Stimulated activated naive CD4-positive, alpha-beta T cell treated with Interleukin-2 at 50 U/mL for 16 hours (primary cell): ENCODE measurements around the gene DMAC2.
"Not testable (repeated sequence)": the region's sequence is repeated elsewhere in the genome, so short reads cannot be mapped to it uniquely, and the experiment has no call there.

Source experiments
- DNase-seq: peaks from one replicate; lab custom pipeline; 2025; lab: John Stamatoyannopoulos, UW

DMAC2 gene

DNA sequence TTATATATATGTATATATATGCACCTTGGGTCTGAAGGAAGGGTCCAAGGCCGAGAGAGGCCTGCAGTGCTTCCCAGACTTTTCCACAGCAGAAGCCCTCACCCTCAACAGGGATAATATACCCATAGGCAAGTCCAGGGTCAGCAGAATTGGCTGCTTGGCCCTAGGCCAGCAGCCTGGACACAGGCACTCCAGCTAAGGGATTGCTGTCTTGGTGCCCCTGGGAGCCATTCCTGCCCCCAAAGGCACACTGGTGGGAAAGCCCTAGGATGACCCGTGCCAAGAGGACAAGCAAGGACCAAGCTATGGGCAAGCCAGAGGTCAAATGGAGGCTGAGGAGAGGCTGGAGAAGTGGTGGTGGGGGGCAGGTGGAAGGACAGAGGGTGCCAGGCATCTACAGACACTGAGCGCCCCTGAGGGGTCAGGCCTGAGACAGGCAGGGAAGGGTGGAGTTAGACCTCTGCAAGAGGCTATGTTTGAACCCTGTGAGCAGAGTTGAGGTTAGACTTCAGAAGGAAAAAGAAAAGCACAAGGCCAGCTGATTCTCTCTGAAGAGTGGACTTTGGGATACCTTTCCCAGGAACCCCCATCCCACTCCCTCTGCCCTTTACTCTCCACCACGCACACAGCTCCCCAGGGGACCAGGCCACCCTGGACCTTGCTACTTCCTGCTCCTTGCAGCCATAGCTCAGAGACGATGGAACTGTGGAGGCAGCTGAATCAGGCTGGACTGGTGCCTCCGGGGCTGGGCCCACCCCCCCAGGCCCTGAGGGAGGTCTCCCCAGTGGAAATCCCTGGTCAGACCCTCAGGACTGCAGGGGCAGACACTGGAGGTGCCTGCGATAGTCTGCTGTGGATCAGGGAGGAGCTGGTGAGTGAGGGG lies 3.0 kb upstream of the DMAC2 start, which contains the start of gene ERICH4:
TSS of gene ERICH4 (plus strand) at position 684 of the 883 bp plus-strand sequence. CDS start at position 698, 14 bp downstream.
- no peak for DNase-seq

- no peak for DNase-seq
Observed at GRCh38 chr19:41441321-41441945, 1.7 kb upstream of the DMAC2 start.

- DNase-seq, result no peak
Observed at GRCh38 chr19:41437944-41438574, 1.7 kb downstream of the DMAC2 start.

DNA sequence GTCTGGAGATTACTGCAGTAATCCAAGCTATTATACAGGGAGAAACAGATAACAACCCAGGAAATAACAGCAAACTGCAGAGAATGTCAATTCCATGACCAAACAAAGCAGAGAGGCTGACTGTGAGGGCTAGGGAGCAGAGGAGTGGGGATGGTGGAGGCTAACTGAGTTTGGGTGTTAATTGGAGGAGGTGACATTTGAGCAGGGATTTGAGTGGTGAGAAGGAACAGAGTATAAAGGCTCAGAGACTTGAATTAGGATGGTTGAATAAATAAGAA lies 3.1 kb downstream of the DMAC2 start:
- DNase-seq, result no peak

GRCh38 chr19:41435936-41436673 lies 3.6 kb downstream of the DMAC2 start:
- DNase-seq, result no peak

DNA sequence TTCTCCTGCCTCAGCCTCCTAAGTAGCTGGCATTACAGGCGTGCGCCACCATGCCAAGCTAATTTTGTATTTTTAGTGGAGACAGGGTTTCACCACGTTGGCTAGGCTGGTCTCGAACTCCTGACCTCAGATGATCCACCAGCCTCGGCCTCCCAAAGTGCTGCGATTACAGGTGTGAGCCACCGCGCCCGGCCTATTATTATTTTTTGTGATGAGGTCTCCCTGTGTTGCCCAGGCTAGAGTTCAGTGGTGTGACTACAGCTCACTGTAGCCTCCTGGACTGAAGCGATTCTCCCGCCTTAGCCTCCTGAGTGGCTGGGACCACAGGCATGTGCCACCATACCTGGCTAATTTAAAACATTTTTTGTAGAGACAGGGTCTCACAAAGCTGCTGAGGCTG lies 4.3 kb downstream of the DMAC2 start:
- DNase-seq, result not testable (repeated sequence)

DNA sequence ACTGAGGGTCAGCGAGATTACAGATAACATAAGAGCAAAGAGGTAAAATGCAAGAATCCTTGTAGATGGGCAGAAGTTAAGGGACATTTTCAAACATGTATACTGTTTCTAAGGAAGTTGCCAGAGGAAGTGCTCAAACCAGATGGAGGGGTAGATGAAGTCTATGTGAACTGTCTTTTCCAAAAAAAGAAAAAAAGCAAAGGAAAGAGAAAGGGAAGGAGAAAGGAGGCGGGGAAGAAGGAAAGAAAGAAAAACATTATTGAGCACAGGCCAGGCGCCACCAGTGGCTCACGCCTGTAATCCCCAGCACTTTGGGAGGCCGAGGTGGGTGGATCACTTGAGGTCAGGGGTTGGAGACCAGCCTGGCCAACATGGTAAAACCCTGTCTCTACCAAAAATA lies 5.3 kb downstream of the DMAC2 start:
- no peak for DNase-seq

- no peak for DNase-seq
Observed at GRCh38 chr19:41433171-41433570, 6.5 kb downstream of the DMAC2 start.

DNA sequence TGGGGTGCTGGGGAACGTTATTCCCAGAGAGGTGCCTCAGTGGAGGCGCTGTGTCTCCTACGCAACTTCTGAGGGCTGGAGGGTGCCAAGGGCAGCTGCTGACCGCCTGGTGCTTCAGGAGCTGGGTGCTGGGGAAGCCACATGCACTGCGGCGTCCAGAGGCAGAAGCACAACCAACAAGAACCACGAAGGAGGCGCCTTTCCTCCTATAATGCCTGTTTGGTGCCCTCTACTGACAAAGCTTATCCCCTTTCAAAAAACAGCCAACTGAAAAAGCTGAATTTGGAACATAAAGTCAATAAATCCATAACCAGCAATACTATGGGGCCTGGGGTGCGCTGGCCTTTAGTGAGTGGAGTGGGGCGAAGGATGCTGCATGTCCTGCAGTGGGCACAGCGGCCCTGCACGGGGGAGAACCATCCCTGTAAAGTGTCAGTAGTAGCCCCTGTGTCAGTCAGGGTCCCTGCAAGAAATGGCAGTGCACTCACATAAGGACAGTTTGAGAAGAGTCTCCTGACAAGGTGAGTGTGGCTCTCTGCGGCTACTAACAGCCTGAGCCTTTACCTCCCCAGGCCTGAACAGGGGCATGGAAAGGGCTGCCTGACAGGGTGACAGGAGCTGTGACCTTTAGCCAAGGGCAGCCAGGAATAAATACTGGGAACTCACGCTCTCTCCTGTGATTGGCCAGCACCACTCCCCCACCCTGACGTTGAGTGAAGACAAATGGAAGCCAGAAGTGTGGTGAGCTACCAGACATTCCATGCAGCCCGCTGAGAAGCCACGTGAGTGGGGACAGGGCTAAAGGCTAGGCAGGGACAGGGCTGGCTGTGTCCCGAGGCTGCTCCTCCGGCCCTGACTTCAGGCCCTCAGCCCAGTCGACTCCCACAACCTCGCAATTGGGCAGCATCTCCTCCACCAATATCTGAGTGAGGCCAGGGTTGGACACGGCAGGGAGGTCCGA lies 8.0 kb downstream of the DMAC2 start:
- no peak for DNase-seq

DNA sequence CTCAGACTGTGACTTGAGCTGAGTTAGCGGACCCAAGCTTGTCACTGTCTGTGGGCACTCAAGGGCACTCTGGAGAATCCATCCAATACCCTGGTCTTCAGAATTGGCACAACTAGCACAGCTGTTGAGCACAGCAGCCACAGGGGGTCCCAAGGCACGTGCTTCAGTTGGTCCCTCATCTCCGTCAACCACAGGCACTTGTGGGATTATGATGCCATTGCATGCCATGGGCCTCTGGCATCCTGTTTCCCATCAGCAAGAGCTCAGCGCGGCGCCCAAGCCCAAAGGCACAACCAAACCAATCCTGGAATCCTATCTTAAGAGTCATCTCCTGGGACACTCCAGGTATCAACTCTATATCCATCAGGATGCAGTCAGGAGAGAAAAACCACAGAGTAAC lies 8.8 kb downstream of the DMAC2 start:
- DNase-seq, result no peak

- DNase-seq, result no peak
Observed at GRCh38 chr19:41428481-41428859, 11.2 kb downstream of the DMAC2 start.

- peak; percentile 21 for DNase-seq
Observed at GRCh38 chr19:41427647-41428480, 11.8 kb downstream of the DMAC2 start.

DNA sequence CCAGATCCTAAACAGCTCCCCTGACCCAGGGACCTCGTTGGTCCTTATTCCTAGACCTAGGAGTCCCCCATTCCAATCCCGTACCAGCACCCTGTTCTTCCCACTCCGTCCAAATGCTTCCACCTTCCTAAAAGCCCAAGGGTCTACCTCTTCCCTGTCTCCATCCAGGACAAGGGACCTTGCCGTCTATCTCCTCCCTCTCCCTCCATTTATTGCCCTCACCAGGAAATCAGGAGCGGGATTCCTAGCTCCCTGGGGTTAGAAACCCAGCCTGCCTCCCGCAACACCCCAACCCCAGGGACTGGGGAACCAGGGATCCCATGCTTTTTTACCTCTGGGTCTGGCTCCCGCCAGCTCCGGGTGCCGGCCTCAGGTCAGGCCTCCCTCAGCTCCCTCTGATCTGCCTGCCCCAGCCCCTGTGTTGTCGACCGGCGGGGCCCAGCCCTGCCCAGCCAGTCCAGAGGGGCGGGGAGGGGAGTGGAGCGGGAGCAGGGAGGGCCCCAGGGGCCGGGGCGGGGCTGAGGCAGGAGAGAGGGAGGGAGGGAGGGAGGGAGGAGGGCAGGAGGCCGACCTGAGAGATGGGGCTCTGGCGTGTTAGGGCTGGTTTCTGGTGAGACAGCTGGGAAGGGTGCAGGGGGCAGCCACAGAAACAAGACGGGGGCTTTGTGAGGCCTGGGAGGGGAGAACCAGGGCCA lies 12.6 kb downstream of the DMAC2 start, which contains the start of gene B3GNT8:
TSS of gene B3GNT8 (minus strand) at position 423 of the 695 bp plus-strand sequence. CDS start 596 bp downstream, outside the sequence.
- peak; percentile 26 for DNase-seq

DNA sequence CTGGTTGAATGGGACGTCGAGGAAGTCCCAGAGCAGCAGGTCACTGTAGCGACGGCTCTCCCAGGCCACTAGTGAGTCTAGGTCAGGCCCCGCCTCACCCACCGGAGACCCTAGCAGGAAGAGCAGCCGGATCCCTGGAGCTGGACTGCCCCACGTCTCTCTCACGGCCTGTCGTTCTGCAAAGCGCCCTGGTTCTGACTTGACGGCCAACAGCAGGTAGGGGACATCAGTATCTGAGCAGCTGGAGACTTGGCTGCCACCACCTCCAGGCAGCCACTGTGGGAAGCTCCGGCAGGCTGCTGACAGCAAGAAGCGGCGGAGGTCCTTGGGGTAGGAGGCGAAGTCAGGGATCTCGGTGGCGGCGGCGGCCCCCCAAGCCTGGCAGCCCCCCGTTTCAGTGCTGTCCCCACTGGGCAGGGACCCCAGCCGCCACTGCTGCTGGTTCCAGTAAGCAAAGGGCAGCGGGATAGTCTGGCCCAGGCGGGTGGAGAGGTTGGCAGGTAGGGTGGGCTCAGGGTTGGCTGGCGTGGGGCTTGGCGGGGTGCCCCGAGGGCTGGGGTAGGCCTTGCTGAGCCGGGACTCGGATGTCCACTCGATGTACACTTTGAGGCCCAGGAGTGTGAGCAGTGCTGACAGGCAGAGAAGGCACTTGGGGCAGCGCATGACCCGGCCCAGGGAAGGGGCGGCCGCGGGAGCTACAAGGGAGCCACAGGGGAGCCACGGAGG lies 13.4 kb downstream of the DMAC2 start:
- DNase-seq, result no peak

GRCh38 chr19:41425174-41426115 lies 14.3 kb downstream of the DMAC2 start:
- no peak for DNase-seq

- no peak for DNase-seq
Observed at GRCh38 chr19:41424335-41425173, 15.2 kb downstream of the DMAC2 start.

DNA sequence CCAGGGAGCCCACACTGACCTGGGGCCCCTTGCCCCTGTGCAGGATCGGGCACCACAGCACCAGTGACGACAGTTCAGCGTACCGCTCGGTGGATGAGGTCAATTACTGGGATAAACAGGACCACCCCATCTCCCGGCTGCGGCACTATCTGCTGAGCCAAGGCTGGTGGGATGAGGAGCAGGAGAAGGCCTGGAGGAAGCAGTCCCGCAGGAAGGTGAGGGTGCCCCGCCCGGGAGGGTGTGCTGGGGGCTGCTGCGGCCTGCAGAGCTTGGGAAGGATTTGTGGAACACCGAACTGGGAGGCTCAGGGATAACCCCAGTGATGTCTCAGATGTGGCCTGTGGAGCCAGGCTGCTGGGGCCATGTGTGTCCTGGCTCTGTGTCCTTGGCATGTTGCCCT lies 16.8 kb downstream of the DMAC2 start:
- no peak for DNase-seq
